Keratinocyte (primary cell): ENCODE data around the gene LYPD8.

Experiments used
- CTCF ChIP-seq, 3 experiments: IDR thresholded peaks in 1 of 3; conservative IDR thresholded peaks in 1 of 3; optimal IDR thresholded peaks in 1 of 3; 2 replicates in 2 of 3; 3 replicates in 1 of 3; pipeline versions ENCODE3 to v1.5.1; 2011; ENCODE audit warnings: low read length in 3 of 3, mild to moderate bottlenecking in 3 of 3, moderate library complexity in 2 of 3, control low read depth in 1 of 3, inconsistent platforms in 1 of 3; ENCODE audit not compliant: insufficient read depth in 2 of 3; ENCODE audit errors: extremely low read depth in 1 of 3
- EZH2 ChIP-seq: IDR thresholded peaks from one replicate; pipeline ENCODE4 v1.6.1; 2012; ENCODE audit warnings: inconsistent platforms, mild to moderate bottlenecking, low read length, moderate library complexity

GRCh38 chr1:248792342-248792741 lies 36.8 kb upstream of the LYPD8 start:
- TF ChIP-seq CTCF (optimal IDR thresholded peaks at IDR 0.05 in 1 of 3, IDR thresholded peaks at IDR 0.05 in 1 of 3, conservative IDR thresholded peaks at IDR 0.05 in 1 of 3; ENCODE audit: extremely low read depth in 1 of 3, insufficient read depth in 2 of 3, low read length in 3 of 3) (no peak), EZH2 (no peak)
